Activated CD4-positive, alpha-beta memory T cell treated with anti-CD3 and anti-CD28 coated beads for 36 hours (primary cell): ENCODE results near the gene NCOA5. TPM values are rescaled to one million over a fixed set of nuclear protein-coding genes. Genes with fewer than 3 reads are reported as not detected.
A peak's percentile ranks its signal among the peaks of the same experiment; 100 is the strongest.

Experiments used
- CTCF ChIA-PET: fragments of 350-600 bp; sonication (Branson Sonifier 250); formaldehyde crosslinking; loops from one replicate; lab custom pipeline; 2021; ENCODE audit warnings: antibody characterized with exemption, inconsistent platforms; lab: Charles Lee
- POLR2A ChIA-PET: fragments of 350-600 bp; sonication (Branson Sonifier 250); formaldehyde crosslinking; loops from one replicate; lab custom pipeline; 2021; ENCODE audit warnings: antibody characterized with exemption; lab: Charles Lee
- DNase-seq: peaks from one replicate; pipeline ENCODE4 v3.0.0-alpha.2; 2020
- H3K27ac Mint-ChIP-seq: one replicate; pipeline ENCODE4 v1.8.0; 2021; ENCODE audit warnings: mixed read lengths
- H3K27me3 Mint-ChIP-seq: one replicate; pipeline ENCODE4 v1.8.0; 2021; ENCODE audit warnings: mixed read lengths
- H3K36me3 Mint-ChIP-seq: one replicate; pipeline ENCODE4 v1.8.0; 2021; ENCODE audit warnings: mixed read lengths
- H3K4me1 Mint-ChIP-seq: one replicate; pipeline ENCODE4 v1.8.0; 2021; ENCODE audit warnings: low read depth, mixed read lengths
- H3K4me3 Mint-ChIP-seq: one replicate; pipeline ENCODE4 v1.8.0; 2021; ENCODE audit warnings: mild to moderate bottlenecking, mixed read lengths
- H3K9me3 Mint-ChIP-seq: one replicate; pipeline ENCODE4 v1.8.0; 2021; ENCODE audit warnings: mixed read lengths
- intact Hi-C: fragments of 100-400 bp; cut with micrococcal nuclease; formaldehyde crosslinking; loops from one replicate; pipeline ENCODE4 v1.15.1; 2023
- total RNA-seq, 2 experiments: library from RNA; stranded (reverse); gene quantifications; one replicate each; pipeline ENCODE4 v1.2.3, GENCODE V29; 2021

Gene NCOA5
- total RNA-seq, 2 experiments from 2014 or later = 13.1 to 13.7 TPM

DNA sequence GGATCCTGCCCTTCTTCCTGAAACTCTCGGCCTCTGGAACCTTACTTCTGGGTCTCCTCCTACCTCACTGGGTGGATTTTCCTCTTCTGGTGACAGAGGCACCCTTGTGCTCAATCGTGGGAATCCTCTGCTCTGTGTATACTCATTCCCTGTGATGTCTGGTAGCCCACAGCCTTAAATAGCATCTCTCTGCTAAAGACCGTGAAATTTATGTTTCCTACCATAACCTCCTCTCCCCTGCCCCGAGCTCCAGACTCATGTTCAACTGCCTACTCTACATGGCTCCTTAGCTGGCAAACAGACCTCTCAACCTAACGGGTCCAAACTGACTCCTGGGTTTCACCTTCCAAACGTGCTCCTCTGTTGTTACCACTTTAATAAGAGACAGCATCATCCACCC is 71.2 kb downstream of the NCOA5 start:
- no peak overlapping the region for H3K27ac Mint-ChIP-seq
- POLR2A ChIA-PET = no interaction called here
- H3K4me1 Mint-ChIP-seq = peaks cover 22% of the 10 kb centered on the region
- H3K9me3 Mint-ChIP-seq = no peaks in the 10 kb centered on the region
- no peaks in the 10 kb centered on the region for H3K36me3 Mint-ChIP-seq
- peaks cover 20% of the 10 kb centered on the region for H3K27me3 Mint-ChIP-seq
- H3K4me3 Mint-ChIP-seq = no peak overlapping the region
- no peak for DNase-seq
- CTCF ChIA-PET = interaction anchor here (0.6 to 1.7 kb wide), 3 partner anchors 32 to 49 kb away, joined by 4 to 6 read pairs (median 6); no protein-coding TSS in a partner anchor
- intact Hi-C loops = no loop called here

- POLR2A ChIA-PET = no interaction called here
- CTCF ChIA-PET = interaction anchor here (0.6 to 1.7 kb wide), 4 partner anchors 31 to 287 kb away, joined by 4 to 6 read pairs (median 6); no protein-coding TSS in a partner anchor
- Mint-ChIP-seq H3K4me3 (no peak overlapping the region), H3K27me3 (peaks cover 16% of the 10 kb centered on the region), H3K36me3 (no peaks in the 10 kb centered on the region), H3K27ac (no peak overlapping the region), H3K4me1 (peaks cover 23% of the 10 kb centered on the region), H3K9me3 (no peaks in the 10 kb centered on the region)
- intact Hi-C loops = no loop called here
- no peak for DNase-seq
These were observed 71.7 kb downstream of the NCOA5 start for GRCh38 chr20:46018112-46018511.

DNA sequence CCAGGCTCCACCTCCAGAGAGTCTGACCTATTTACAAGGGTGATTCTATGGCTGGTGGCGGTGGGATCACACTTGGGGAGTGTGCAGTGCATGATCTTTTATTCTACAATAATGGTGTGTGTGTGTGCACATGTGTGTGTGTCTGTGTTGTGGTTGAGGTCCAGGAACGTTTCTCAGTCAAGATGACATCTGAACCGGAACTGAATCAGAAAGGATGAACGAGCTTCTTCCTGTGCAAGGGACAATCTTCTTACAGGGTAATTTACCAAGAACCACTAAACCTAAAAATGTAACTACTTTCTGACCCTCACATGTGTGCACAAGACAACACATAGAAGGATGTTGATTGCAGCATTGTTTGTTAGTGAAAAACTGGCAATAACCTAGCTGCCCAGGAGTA is 72.5 kb downstream of the NCOA5 start:
- CTCF ChIA-PET = interaction anchor here (1.2 to 1.7 kb wide), 4 partner anchors 30 to 288 kb away, joined by 3 to 6 read pairs (median 4); no protein-coding TSS in a partner anchor
- POLR2A ChIA-PET = interaction anchor here (0.7 kb wide), 1 partner anchor 389 kb away, joined by 3 read pairs; no protein-coding TSS in a partner anchor
- Mint-ChIP-seq H3K4me3 (no peak overlapping the region), H3K4me1 (peaks cover 25% of the 10 kb centered on the region), H3K36me3 (no peaks in the 10 kb centered on the region), H3K27me3 (peaks cover 24% of the 10 kb centered on the region), H3K27ac (no peak overlapping the region), H3K9me3 (no peaks in the 10 kb centered on the region)
- no peak for DNase-seq
- intact Hi-C loops = no loop called here

DNA sequence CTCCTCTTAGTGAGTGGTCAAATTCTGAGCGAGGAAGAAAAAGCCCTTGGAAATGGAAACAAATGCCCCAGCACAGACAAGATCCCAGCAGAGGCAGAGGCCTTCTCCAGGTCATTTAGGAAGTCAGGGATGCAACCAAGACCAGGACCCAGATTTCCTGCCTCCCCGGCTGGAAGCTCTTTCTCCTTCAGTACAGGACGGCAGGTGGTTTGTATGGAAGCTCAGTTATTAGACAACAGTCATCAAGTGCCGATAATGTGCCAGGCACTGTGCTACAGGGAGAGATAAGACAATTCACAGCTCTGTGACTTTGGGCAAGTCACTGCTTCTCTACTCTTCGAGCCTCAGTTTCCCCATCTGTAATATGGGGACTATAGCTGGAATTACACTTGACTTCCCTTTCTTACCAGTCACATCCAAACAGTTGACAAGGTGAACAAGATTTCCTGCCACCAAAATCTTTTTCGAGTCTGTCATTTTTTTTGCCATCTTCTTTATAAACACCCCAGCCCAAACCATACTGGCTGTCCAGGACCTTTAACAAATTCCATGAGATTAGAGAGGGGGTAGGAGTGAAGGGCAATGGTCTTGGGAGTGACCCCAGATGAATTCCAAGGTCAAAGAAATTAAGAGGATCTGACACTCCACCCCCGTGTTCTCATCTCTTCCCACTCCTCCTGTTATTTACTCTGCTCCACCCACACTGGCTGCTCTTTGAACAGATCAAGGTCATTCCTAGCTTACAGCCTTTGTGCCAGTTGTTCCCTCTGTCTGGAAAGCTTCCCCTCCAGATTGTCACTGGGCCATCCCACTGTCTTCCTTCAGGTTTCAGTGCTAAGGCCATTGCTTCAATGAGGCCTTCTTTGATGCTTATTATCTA is 75.0 kb downstream of the NCOA5 start:
- Mint-ChIP-seq H3K9me3 (no peaks in the 10 kb centered on the region), H3K4me3 (peak overlapping the region; percentile 9), H3K36me3 (peaks cover 3% of the 10 kb centered on the region), H3K4me1 (peaks cover 34% of the 10 kb centered on the region), H3K27me3 (peaks cover 36% of the 10 kb centered on the region), H3K27ac (no peak overlapping the region)
- DNase-seq = no peak
- CTCF ChIA-PET = interaction anchor here (0.6 to 4.7 kb wide), 40 partner anchors 8 to 647 kb away, joined by 3 to 105 read pairs (median 4); partner anchors contain the start of genes CD40, ELMO2, SLC12A5 and ZNF335
- POLR2A ChIA-PET = interaction anchor here (0.6 kb wide), 1 partner anchor 580 kb away, joined by 7 read pairs; no protein-coding TSS in a partner anchor
- intact Hi-C loops = loop anchor here (5.0 kb wide), 1 partner anchor 42 kb away; the partner anchor contains the start of gene ZNF335

DNA sequence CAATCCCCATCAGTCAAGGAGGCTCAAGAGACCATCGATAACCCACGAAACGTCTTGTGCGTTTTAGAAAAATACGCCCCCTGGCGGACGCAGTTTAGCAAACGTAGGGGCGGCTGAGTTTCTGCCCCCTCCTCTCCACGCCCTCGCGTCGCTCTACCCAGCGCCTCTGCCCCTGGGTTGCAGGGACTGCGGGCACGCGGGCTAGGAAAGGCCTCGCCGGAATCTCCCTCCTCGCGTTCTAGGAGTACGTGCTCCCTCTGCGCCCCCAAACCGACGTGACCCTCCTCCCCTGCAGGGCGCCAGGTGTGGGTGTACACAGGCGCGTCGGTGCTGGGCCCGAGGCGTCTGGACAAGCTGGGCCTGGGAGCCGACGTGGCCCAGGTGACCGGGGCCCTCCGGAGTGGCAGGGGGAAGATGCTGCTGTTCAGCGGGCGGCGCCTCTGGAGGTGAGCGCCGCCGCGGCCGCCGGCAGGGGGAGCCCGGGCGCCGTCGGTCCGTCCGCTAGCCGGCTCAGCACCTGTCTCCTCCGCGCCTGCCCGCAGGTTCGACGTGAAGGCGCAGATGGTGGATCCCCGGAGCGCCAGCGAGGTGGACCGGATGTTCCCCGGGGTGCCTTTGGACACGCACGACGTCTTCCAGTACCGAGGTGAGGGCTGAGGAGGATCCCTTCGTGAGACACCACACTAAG is 75.8 kb downstream of the NCOA5 start:
- intact Hi-C loops = loop anchor here (1.0 to 5.0 kb wide), 2 partner anchors 27 to 42 kb away; partner anchors contain the start of gene ZNF335
- H3K4me1 Mint-ChIP-seq = peaks cover 40% of the 10 kb centered on the region
- peaks cover 3% of the 10 kb centered on the region for H3K36me3 Mint-ChIP-seq
- H3K27me3 Mint-ChIP-seq = peaks cover 44% of the 10 kb centered on the region
- POLR2A ChIA-PET = interaction anchor here (0.6 to 1.0 kb wide), 2 partner anchors 14 to 580 kb away, joined by 3 to 7 read pairs; no protein-coding TSS in a partner anchor
- no peaks in the 10 kb centered on the region for H3K9me3 Mint-ChIP-seq
- CTCF ChIA-PET = interaction anchor here (0.7 to 4.7 kb wide), 54 partner anchors 9 to 646 kb away, joined by 3 to 105 read pairs (median 4); partner anchors contain the start of genes CD40, ELMO2, SLC12A5 and ZNF335
- H3K4me3 Mint-ChIP-seq = peak overlapping the region; percentile 56
- no peak overlapping the region for H3K27ac Mint-ChIP-seq
- DNase-seq = peak; percentile 76

DNA sequence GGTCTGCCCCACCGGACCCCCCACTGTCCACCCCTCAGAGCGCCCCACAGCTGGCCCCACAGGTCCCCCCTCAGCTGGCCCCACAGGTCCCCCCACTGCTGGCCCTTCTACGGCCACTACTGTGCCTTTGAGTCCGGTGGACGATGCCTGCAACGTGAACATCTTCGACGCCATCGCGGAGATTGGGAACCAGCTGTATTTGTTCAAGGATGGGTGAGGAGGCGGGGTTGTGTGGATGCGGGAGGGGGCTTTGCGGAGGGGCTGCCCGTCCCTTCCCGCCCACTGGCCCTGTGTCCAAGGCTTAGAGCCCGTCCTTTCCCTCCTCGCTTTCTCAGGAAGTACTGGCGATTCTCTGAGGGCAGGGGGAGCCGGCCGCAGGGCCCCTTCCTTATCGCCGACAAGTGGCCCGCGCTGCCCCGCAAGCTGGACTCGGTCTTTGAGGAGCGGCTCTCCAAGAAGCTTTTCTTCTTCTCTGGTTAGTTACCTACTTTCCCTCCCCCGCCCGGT is 76.4 kb downstream of the NCOA5 start:
- CTCF ChIA-PET = interaction anchor here (0.6 to 4.7 kb wide), 42 partner anchors 8 to 371 kb away, joined by 3 to 105 read pairs (median 4); partner anchors contain the start of genes SLC12A5 and ZNF335

DNA sequence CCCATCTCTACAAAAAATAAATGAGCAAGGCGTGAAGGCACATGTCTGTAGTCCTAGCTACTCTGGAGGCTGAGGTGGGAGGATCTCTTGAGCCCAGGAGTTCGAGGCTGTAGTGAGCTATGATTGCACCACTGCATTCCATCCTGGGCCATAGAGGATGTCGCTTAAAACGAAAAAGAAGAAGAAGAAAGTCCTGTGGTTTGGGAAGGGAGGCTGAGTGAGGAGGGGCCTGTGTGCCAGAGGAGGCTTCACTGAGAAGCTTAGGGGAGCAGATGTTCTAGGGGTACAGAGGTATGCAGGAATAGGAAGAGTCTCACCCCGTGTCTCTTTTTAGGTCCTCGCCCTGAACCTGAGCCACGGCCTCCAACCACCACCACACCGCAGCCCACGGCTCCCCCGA is 76.8 kb downstream of the NCOA5 start:
- ChIA-PET POLR2A (interaction anchor here (1.0 kb wide), 1 partner anchor 15 kb away, joined by 3 read pairs; no protein-coding TSS in a partner anchor), CTCF (interaction anchor here (0.6 to 4.7 kb wide), 37 partner anchors 8 to 294 kb away, joined by 3 to 105 read pairs (median 4); partner anchors contain the start of genes SLC12A5 and ZNF335)
- Mint-ChIP-seq H3K27ac (no peak overlapping the region), H3K27me3 (peaks cover 47% of the 10 kb centered on the region), H3K4me1 (peaks cover 51% of the 10 kb centered on the region), H3K9me3 (no peaks in the 10 kb centered on the region), H3K36me3 (peaks cover 3% of the 10 kb centered on the region), H3K4me3 (no peak overlapping the region)
- DNase-seq = no peak
- intact Hi-C loops = loop anchor here (1.0 to 5.0 kb wide), 2 partner anchors 26 to 41 kb away; partner anchors contain the start of gene ZNF335

More for the DNA sequence above, 76.4 kb downstream of the NCOA5 start:
- H3K4me1 Mint-ChIP-seq = peaks cover 46% of the 10 kb centered on the region
- peaks cover 47% of the 10 kb centered on the region for H3K27me3 Mint-ChIP-seq
- POLR2A ChIA-PET = interaction anchor here (1.0 kb wide), 1 partner anchor 14 kb away, joined by 3 read pairs; no protein-coding TSS in a partner anchor
- H3K27ac Mint-ChIP-seq = no peak overlapping the region
- intact Hi-C loops = loop anchor here (1.0 to 5.0 kb wide), 2 partner anchors 26 to 41 kb away; partner anchors contain the start of gene ZNF335
- H3K4me3 Mint-ChIP-seq = peak overlapping the region; percentile 56
- no peaks in the 10 kb centered on the region for H3K9me3 Mint-ChIP-seq
- peaks cover 3% of the 10 kb centered on the region for H3K36me3 Mint-ChIP-seq
- DNase-seq = no peak

GRCh38 chr20:46011631-46012482 is 77.9 kb downstream of the NCOA5 start:
- Mint-ChIP-seq H3K27me3 (peaks cover 47% of the 10 kb centered on the region), H3K4me3 (peak overlapping the region; percentile 9), H3K36me3 (peaks cover 3% of the 10 kb centered on the region), H3K27ac (no peak overlapping the region), H3K4me1 (peaks cover 54% of the 10 kb centered on the region), H3K9me3 (no peaks in the 10 kb centered on the region)
- ChIA-PET CTCF (interaction anchor here (1.0 to 4.7 kb wide), 14 partner anchors 11 to 395 kb away, joined by 3 to 105 read pairs (median 6); partner anchors contain the start of gene ZNF335), POLR2A (interaction anchor here (1.5 kb wide), 1 partner anchor 41 kb away, joined by 3 read pairs; no protein-coding TSS in a partner anchor)
- DNase-seq = peak; percentile 74
- intact Hi-C loops = loop anchor here (5.0 kb wide), 1 partner anchor 40 kb away; the partner anchor contains the start of gene ZNF335
